HG03442 (cell line): Measurements from ENCODE around the gene GPR119.
"Not testable (repeated sequence)": the region's sequence is repeated elsewhere in the genome, so short reads cannot be mapped to it uniquely, and the experiment has no call there.

Experiments
- ATAC-seq: cut with Tn5 transposase; IDR thresholded peaks from one replicate; pipeline ENCODE4 v1.9.1; 2021; ENCODE audit warnings: mild to moderate bottlenecking, moderate library complexity; ENCODE audit not compliant: unreplicated experiment

The GPR119 gene

DNA sequence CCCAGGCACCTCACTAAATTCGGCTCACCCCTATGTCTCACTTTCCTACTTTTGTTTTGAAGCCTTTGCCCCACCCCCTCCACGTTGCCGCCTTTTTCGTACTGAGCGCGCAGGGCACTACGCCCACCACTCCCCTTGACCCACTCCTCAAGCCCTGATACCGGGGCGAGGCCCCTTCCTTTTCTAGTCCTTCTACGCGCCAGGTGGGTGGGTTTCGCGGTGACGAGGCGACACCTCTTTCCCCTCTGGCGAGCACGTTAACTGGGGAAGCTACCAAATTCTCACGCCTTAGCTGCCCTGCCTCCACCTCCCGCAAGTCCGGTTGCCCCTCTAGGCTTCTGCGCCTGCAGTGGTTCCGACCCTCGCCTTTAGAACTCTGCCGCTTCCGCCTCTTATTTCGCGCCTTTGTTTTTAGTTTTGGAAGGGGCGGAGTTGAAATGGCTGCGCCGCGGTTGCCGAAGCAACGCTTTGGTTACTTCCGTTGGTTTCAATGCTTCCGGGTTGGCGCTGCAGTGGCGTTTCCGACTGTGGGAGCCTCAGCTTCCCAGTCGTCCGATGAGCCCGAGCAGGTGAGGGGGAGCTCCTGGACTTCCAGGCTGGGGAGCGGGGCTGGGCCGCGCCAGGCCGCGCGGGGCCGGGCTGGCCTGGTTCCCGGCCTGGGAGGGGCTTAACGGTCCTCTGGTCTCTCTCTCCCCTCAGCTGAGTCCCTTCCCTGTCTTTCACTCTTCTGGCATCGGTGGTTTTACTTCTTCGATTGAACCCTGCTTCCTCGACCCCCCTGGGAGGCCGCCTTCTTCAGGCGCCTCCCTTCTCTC is 45.9 kb downstream of the GPR119 start, which contains the start of gene SLC25A14:
TSS of gene SLC25A14 (plus strand) at position 512 of the 815 bp plus-strand sequence. CDS start 360 bp downstream, outside the sequence.
- peak; percentile 99 for ATAC-seq

DNA sequence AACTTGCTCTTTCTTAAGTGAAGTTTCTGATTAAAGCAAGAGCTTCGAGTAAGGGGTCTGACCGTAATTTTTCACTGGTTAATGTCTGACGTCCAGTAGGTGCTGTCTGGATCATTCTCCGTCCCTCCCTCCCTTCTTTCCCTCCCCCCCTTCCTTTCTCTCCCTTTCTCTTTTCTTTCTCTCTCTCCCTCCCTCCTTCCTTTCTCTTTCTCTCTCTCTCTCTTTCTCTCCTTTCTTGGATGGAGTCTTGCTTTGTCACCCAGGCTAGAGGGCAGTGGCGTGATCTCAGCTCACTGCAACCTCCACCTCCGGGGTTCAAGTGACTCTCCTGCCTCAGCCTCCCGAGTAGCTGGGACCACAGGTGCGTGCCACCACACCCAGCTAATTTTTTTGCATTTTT is 46.6 kb downstream of the GPR119 start:
- ATAC-seq: not testable (repeated sequence)

DNA sequence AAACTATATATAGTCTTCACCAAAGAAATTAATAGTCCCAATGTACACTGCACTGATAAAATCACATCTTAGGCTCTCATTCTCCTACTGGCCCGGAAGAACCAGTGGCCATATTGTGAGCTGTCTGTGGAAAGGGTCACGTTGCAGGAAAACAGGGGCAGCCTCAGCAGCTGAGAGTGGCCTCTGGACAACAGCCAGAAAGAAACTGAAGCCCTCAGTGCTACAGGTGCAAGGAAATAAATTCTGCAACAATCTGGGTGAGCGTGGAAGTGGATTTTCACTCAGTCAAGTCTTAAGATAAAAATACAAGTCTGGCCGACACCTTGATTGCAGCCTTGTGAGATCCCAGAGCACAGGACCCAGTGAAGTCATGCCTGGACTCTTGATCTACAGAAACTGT is 48.9 kb downstream of the GPR119 start:
- ATAC-seq: no peak
